ENCODE results near the gene CAMK4.

GRCh38 chr5:111278858-111279504 lies 54.8 kb downstream of the CAMK4 start:
- TF ChIP-seq CTCF (conservative IDR thresholded peaks at IDR 0.05 in 1 of 2, IDR thresholded peaks at IDR 0.05 in 1 of 2; ENCODE audit: low read depth in 1 of 2, low read length in 2 of 2) (peak; percentile 48 to 67), EZH2 (IDR thresholded peaks at IDR 0.05; ENCODE audit: low read length, missing control alignments) (no peak)

Measured in fibroblast of lung (primary cell).